NCI-H2196 (cell line): Measurements from ENCODE around the gene LRIG3.
"Not testable (repeated sequence)": the region's sequence is repeated elsewhere in the genome, so short reads cannot be mapped to it uniquely, and the experiment has no call there.

Experiments
- DNase-seq: peaks from one replicate; lab custom pipeline; 2025; ENCODE audit not compliant: unreplicated experiment; lab: John Stamatoyannopoulos, UW

Gene LRIG3, protein sequence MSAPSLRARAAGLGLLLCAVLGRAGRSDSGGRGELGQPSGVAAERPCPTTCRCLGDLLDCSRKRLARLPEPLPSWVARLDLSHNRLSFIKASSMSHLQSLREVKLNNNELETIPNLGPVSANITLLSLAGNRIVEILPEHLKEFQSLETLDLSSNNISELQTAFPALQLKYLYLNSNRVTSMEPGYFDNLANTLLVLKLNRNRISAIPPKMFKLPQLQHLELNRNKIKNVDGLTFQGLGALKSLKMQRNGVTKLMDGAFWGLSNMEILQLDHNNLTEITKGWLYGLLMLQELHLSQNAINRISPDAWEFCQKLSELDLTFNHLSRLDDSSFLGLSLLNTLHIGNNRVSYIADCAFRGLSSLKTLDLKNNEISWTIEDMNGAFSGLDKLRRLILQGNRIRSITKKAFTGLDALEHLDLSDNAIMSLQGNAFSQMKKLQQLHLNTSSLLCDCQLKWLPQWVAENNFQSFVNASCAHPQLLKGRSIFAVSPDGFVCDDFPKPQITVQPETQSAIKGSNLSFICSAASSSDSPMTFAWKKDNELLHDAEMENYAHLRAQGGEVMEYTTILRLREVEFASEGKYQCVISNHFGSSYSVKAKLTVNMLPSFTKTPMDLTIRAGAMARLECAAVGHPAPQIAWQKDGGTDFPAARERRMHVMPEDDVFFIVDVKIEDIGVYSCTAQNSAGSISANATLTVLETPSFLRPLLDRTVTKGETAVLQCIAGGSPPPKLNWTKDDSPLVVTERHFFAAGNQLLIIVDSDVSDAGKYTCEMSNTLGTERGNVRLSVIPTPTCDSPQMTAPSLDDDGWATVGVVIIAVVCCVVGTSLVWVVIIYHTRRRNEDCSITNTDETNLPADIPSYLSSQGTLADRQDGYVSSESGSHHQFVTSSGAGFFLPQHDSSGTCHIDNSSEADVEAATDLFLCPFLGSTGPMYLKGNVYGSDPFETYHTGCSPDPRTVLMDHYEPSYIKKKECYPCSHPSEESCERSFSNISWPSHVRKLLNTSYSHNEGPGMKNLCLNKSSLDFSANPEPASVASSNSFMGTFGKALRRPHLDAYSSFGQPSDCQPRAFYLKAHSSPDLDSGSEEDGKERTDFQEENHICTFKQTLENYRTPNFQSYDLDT

DNA sequence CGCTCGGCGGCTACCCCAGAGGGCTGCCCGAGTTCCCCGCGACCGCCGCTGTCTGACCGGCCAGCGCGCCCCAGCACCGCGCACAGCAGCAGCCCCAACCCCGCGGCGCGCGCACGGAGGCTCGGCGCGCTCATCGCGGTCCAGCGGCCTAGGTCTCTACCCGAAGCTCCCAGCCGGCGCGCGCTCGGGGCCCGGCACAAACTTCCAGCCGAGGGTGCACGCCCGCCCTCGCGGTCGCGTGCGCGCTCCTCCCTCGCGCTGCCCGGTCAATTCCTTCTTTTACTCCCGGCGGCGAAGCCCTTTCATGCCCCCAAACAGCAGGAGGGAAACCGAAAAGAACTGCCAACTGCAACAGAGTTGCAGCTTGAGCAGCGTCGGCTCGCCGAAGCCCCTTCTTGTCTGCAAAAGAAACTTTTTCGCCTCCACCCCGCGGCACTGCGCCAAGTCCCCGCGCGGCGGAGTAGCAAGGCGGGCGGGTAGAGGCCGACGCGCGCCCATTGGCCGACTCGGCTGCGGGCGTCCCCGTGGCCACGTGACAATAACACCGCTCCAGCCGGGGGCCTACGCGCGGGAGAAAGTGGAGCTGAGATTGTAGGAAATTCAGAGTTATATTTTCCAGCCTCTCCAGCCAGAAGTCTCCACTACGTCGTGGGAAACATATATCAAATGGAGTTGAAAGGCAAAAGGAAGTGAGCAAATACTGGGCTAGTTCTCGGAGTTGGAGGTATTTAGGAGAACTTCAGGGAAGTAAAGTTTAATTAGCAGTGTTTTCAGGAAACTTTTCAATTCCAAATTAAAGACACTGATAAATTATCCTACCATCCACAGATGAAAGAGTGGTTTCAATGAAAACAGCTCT is at the start of gene LRIG3:
TSS of gene LRIG3 (minus strand) at position 403 of the 859 bp plus-strand sequence. CDS start at position 134, 269 bp downstream.
- peak; percentile 91 for DNase-seq

DNA sequence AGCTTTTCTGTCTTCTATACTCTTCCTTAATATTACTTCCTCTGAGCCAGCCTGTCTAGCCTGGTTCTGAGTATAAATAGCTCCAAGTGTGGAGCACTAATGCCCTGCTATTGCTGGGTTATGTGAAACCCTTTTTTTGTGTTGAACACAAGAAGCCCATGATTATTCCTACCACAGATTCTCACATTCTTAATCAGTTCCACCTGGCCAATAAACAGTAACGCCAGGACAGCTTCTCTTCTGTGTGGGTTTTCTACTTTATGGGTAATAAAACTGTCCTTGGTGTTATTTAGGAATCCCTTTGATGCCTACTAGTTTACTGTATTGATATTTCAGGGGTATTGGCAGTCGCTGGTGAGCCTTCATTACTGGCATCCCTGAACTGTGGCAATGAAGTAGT is 48.9 kb upstream of the LRIG3 start:
- DNase-seq = no peak

DNA sequence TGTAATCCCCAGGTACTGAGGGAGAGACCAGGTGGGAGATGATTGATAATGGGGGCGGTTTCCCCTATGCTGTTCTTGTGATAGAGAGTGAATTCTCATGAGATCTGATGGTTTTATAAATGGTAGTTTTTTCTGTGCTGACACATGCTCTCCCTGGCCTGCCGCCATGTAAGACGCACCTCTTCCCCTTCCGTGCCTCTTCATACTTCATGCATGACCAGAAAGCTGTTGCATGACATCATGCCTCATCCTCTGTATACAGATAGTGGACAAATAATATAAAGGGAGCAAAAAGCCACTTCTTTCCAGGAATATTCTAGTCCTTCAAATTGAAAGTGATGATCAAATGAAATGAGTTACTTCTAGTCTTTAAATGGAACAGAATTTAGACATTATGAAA is 47.3 kb upstream of the LRIG3 start:
- peak; percentile 12 for DNase-seq

DNA sequence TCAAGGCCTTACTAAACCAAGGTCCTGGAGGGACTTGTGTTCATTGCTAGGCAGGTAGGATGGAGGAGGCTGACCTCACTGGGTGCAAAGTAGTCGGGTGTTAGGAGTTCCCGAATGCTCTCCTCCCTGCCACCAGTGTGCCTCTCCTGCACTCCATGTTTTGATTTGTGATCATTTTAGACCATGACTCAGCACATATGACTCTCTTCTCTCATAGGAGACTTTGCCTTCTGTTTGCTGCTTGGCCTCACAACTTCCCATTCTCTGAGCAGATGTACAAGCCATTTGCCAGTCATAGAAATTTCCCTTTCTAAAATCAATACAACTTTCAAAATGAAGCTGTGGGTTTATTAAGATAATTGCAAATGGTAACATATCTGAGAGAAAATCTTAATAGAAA is 46.6 kb upstream of the LRIG3 start:
- no peak for DNase-seq

DNA sequence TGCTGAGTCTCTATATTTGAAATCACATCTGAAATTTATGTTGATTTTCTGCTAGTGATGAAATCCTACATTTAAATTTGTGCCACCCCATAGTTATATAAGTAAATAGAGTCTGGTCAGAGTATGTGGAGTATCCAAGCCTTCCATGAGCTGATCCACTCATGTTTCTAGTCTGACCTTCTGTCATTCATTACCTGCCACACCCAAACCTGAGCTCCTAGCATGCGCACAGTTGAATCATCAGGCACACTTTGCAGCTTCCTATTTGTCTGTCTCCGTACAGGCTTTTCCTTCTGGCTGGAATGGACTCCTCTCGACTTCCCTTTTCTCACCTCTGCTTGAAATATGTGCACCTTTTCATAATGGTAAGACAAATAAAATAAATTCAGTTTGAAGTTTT is 45.3 kb upstream of the LRIG3 start:
- DNase-seq = no peak

DNA sequence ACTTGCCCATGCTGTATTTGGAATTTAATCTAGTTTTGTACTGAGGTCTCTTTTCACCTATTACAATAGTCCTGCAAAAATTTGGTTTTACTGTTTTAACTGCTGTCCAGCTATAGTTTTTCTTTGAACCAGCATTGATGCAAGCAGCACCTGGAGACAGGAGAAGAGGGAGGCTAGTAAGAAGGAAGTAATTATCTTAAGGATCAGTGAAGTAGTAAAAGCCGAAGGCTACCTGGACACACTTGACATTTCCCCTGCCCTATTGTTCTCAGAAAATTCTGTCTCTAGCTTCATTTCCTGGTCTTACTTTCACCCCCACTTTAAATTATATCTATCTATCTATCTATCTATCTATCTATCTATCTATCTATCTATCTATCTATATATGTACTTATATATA is 43.5 kb upstream of the LRIG3 start:
- no peak for DNase-seq

DNA sequence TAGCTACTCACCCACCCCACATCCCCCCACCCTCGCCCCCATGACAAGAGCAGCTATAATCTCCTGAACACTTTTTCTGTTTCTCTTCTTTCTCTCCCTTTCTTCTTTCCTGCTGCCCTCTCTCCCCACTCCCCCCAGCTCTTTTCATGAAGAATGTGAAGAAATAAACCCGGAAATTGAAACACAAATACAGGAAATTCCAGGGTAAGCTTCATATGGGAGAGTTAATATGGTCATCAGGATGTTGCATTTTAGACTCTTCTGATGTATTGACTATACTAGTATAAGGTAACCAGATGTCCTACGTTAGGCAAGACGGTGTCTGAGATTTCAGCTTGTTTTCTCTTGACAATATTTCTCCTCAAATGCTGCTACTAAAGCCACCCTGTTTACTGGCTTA is 41.6 kb upstream of the LRIG3 start:
- no peak for DNase-seq

DNA sequence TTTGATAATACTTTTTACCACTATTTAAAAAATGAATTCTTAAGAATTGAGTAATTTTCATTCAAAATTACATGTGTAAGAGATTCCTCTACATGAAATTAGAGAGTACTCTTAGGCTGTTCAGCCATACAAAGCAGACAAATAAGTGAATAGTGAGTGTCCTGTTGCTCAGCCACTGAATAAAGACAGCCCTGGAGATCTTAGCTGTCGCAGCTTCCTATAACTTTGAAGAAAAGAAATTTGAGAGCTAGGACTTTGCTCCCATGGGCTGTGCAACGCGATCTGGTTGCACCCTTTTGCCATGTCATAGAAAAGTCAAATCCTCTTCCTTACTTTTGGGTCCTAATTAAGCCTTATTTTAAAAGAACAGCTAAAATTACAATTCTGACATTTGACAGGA is 40.9 kb upstream of the LRIG3 start:
- no peak for DNase-seq

DNA sequence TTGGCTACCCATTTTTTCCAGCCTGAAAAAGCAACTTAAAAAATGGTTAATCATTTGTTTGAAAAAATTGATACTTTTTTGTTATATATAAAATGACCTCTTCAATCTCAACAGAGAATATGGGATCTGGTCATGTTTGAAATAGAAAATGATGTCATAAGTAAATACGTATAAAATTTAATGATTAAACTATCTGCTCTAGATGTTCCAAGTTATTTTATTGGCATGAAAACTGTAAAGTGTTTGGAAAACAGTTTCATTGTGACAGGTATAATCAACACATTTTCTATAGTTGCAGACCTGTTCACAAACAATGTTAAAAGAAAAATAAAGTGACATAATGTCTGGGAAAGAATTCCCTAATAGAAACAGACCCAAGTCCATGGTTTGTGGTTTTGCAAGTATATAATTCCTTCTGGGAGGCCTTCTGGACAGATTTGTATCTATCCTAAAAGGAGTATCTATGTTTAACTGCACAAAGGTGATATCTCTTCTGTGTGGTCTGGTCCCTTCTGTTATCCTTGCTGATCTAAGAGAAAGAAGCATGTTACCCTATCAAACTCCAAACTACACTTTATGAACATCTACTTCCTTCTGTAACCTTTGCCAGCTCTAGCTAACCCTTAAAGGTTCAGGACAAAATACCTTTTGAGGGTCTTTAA is 39.5 kb upstream of the LRIG3 start:
- no peak for DNase-seq

DNA sequence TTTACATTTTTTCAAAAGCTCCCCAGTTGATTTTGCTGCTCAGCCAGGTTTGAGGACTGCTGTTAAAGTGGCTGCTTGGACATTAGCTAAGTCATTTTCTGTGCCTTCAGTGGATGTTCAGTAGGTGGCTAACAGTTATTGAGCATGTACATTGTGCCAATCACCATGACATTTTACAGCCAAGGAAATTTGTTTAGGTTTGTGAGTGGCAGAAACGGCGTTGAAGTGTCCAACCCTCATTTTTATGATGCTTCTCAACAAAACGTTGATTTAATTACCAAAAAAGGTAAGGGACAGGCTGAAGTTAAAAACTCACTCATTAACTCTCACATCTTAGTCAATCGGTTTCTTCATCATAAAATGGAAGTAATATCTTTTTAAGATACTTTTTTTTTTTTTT is 37.0 kb upstream of the LRIG3 start:
- no peak for DNase-seq

DNA sequence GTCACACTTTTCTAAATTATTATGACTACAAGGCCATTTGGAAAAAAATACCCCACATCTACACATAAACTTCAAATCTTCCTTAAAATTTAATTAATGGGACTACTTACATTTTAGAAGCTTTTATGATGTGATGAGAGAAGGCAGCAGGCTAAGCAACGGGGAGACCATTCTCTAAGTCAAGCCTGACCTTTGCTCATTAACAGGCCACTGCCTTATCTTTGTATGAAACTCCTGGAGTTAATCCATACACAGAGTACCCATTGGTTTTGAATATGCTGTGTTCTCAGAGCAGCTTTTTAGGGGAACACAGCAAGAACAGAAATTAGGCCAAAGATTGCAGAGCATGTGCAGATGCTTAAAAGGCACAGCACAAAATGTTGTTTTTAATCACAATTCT is 35.5 kb upstream of the LRIG3 start:
- no peak for DNase-seq

DNA sequence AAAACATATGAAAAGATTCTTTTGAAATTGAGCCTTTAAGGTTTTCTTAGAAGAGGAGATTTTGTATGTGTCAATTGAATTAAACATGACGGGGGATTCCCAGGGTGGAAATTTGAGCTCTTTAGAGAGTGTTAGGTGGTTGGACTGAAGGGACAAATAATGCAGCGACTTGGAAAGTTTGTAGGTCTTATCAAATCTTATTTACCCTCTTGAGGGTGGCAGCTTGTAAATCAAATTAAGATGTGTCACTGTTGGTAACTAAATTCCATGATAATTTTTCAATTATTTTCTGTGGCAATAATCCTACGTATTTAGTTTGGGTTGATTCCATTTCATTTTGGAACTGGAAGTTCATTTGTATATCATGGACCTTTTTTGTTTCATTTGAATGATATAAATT is 33.7 kb upstream of the LRIG3 start:
- no peak for DNase-seq

DNA sequence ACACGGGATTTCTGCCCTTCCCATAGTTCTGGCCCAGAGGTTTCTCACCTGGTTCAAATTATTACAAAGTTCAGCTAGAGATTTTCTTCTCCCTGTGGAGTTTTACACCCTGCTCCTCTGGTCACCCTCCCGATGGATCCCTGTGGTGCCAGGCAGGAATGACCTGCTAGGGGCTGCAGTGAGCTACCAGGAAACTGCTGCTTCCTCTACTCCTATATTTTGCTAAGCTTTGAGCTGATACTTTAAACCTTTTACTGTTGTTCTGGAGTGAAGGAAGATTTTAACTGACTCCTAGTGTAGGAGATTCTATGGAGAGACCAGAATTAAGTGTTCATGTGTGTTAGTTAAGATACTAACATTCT is 30.4 kb upstream of the LRIG3 start:
- no peak for DNase-seq

DNA sequence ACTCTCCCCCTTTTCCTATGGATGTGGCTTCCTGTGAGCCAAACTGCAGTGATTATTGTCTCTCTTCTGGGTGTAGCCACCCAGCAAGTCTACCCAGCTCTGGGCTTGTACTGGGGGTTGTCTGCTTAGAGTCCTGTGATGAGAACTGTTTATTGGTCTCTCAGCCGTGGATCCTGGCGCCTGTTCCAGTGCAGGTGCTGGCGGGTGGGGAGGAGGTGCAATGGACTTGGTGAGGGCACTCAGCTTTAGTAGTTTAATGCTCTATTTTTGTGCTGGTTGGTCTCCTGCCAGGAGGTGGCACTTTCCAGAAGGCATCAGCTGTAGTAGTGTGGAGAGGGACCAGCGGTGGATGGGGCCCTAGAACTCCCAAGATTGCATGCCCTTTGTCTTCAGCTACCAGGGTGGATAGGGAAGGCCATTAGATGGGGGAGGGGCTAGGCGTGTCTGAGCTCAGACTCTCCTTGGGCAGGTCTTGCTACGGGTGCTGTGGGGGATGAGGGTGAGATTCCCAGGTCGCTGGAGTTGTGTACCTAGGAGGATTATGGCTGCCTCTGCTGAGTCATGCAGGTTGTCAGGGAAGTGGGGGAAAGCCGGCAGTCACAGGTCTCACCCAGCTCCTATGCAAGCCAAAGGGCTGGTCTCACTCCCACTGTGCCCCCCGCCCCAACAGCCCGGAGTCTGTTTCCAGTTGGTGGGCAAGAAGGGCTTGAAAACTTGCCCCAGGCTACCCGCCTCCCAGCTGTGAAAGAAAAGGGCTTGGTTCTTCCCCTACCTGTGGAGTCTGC is 29.8 kb upstream of the LRIG3 start:
- DNase-seq = not testable (repeated sequence)

DNA sequence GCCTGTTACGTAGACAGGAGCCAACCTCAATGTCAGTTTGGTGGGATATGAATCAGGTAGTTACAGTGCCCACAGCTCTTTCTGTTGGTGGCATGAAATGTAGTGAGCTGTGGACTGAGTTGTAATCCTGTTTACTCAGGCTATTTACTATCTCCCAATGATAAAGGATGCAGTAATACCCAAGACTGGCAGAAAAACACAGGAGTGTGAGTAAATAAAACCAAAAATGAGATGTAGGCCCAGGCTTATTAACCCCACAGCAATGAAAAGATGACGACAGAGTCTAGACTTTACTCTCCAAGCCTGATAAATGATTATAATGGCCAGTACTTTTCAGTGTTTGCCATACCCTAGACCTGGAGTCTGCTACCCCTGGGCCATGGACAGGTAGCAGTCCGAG is 22.8 kb upstream of the LRIG3 start:
- no peak for DNase-seq

DNA sequence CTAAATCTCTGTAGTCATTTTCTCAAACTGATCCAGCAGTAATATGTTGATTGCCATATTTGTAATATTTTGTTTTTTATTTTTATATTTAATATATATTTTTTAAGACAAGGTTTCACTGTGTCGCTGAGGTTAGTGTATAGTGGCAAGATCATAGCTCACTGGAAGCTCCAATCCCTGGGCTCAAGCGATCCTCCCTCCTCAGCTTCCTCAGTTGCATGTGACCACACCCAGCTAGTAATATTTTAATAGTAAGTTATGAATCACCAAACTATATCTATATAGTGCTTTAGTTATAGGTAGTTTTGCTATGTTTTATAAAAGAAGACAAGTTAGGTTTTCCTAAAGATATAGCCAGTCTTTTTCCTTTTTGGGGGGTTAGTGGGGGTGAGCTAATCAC is 22.0 kb upstream of the LRIG3 start:
- DNase-seq = no peak

DNA sequence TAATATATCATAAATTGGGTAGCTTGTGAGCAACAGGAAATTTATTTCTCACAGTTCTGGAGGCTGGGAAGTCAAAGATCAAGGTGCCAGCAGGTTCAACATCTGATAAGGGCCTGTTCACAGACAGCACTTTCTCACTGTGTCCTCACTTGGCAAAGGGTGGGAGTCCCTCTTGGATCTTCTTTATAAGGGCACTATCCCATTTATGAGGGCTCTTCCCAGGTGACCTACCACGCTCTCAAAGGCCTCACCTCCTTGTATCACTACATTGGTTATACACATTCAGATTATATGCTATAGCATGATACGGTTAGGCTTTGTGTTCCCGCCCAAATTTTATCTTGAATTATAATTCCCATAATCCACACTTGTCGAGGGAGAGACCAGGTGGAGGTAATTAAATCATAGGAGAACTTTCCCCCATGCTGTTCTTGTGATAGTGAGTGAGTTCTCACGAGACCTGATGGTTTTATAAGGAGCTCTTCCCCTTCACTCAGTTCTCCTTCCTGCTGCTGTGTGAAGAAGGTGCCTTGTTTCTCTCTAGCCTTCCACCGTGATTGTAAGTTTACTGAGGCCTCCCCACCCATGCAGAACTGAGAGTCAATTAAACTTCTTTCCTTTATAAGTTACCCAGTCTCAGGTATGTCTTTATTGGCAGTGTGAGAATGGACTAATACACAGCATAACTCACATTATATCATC is 19.2 kb upstream of the LRIG3 start:
- no peak for DNase-seq

DNA sequence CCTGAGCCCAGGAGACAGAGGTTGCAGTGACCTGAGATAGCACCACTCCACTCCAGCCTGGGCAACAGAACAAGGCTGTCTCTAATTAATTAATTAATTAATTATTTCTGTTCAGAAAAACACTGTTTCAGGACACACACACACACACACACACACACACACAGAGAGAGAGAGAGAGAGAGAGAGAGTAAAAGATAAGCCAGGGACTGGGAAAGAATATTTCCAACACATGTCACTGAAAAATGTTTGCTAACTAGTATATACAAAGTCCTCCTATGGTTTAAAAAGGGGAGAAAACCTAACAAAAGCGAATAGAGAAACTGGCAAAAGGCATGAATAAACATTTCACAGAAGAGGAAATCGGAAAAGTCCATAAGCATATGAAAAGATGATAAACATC is 18.1 kb upstream of the LRIG3 start:
- no peak for DNase-seq

DNA sequence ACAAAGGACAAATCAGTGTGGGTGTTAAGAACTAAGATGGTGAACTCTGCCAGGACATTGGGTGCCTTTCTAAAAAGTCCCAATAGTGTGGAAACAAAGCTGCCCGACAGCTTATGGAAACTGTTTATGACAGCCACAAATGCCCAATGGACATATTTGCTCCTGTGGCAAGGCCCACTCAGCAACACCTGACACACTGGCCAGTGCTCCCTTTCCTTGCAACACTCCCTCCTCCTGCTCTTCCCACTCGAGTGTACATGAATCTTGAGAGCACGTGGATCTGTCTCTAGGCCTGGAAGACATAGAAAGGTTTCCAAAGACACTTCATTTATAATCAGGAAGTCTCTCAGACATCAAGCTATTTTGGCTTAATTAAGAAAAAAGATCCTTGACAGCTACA is 14.2 kb upstream of the LRIG3 start:
- DNase-seq = no peak
